Smooth muscle cell of the coronary artery (primary cell): ENCODE data around the gene MYOT. TPM values are rescaled to one million over a fixed set of nuclear protein-coding genes. Genes with fewer than 3 reads are reported as not detected.

ENCODE experiments used
- total RNA-seq: library from RNA; depleted of rRNA; stranded (reverse); fragments of >200 nt; gene quantifications from 2 replicates; pipeline ENCODE4 v1.2.3, GENCODE V29; 2014; ENCODE audit warnings: low replicate concordance

The MYOT gene
- not detected in 2 replicates for total RNA-seq

GRCh38 chr5:137867664-137868063, at the start of gene MYOT:
MYOT (plus strand) TSS chr5:137867860; CDS start chr5:137870652, 2,792 bp downstream.

GRCh38 chr5:137888863-137889759, 21.5 kb downstream of the MYOT start, which contains the start of gene PKD2L2:
PKD2L2 (plus strand) TSS chr5:137889457; CDS start chr5:137889492, 35 bp downstream.

Other genes with a start within 250 kb of the MYOT start
- 1.3 and 3.4 TPM in 2 replicates for gene KLHL3, start 131.8 kb upstream of the MYOT start, total RNA-seq
- gene HNRNPA0, start 113.5 kb upstream of the MYOT start, total RNA-seq: 10.3 and 16.5 TPM in 2 replicates
- not detected in 2 replicates for gene PKD2L2, start 21.6 kb downstream of the MYOT start, total RNA-seq
- 9.5 and 33.7 TPM in 2 replicates for gene FAM13B, start 165.2 kb downstream of the MYOT start, total RNA-seq
- not detected in 2 replicates for gene WNT8A, start 216.2 kb downstream of the MYOT start, total RNA-seq